Measurements from ENCODE around the gene CLDN6. TPM values are rescaled to one million over a fixed set of nuclear protein-coding genes. Genes with fewer than 3 reads are reported as not detected.

Gene CLDN6
- total and polyA plus RNA-seq, 2 of the 13 experiments (the other 11 are each of a cell fraction or from before 2014, with no cell fraction given) = 5.9 to 7.6 TPM

DNA sequence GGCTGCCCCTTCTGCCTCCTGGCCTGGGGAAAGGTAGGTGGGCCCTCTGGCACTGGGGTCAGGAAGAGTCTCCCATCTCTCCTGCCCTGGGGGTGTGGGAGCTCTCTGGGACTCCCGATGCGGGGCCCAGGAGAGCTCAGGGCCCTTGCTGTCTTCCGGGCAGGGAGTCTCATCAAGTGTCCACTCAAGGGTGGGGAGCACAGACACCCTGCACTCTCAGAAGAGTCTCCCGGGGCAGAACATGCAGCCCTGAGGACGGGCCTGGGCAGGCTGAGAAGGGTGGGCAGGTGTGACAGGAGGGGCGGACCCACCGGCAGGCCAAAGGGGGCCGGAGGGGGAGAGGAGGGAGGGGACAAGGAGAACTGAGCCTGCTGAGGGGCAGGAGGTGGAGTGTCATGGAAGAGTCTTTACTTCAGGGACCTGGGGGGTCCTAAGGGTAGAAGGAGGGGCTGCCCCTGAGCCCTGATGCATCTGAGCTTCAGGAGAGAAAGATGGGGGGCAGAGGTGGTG lies 29.3 kb downstream of the CLDN6 start (continued):
- TF ChIP-seq, protein P1, sequence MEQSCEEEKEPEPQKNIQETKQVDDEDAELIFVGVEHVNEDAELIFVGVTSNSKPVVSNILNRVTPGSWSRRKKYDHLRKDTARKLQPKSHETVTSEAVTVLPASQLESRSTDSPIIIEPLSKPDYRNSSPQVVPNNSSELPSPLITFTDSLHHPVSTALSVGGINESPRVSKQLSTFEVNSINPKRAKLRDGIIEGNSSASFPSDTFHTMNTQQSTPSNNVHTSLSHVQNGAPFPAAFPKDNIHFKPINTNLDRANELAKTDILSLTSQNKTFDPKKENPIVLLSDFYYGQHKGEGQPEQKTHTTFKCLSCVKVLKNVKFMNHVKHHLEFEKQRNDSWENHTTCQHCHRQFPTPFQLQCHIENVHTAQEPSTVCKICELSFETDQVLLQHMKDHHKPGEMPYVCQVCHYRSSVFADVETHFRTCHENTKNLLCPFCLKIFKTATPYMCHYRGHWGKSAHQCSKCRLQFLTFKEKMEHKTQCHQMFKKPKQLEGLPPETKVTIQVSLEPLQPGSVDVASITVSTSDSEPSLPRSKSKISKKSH (CRISPR knock-in tag; IDR thresholded peaks at IDR 0.05; ENCODE audit: borderline replicate concordance) = no peak
- no peak for TF ChIP-seq EEA1 (CRISPR knock-in tag; IDR thresholded peaks at IDR 0.05; ENCODE audit: borderline replicate concordance)
- TF ChIP-seq PHF21A (CRISPR knock-in tag; IDR thresholded peaks at IDR 0.05) = no peak
- no peak for TF ChIP-seq ZNF660 (CRISPR knock-in tag; IDR thresholded peaks at IDR 0.05; ENCODE audit: borderline replicate concordance, low read depth)
- TF ChIP-seq ZNF3 (CRISPR knock-in tag; IDR thresholded peaks at IDR 0.05) = no peak
- no peak for TF ChIP-seq ZNF629 (CRISPR knock-in tag; conservative IDR thresholded peaks at IDR 0.05)
- no peak for TF ChIP-seq MYNN (CRISPR knock-in tag; IDR thresholded peaks at IDR 0.05; ENCODE audit: low read depth)

DNA sequence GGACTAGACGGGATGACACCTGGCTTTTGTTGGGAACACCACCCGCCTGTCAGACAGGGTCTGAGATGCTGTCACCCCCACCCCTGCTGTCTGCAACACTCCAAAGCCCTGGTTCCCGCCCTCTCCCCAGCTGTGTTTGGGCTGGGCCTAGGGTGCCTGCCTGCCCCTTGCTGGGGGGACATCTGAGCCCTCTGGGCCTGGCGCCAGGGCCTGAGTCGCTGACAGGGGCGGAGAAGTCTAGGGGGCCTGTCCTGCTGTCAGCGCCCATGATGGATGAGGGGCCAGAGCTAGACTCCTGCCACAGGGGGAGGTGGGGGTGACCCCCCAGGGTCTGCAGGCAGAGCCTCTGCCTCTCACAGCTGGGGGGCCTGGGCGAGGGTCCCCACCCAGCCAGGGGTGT lies 30.1 kb downstream of the CLDN6 start:
- no peak overlapping the region for H3K4me3 ChIP-seq (replicated peaks in 1 of 3; ENCODE audit: insufficient read depth in 1 of 3, low read depth in 2 of 3, low read length in 3 of 3)
- peaks cover 19 to 60% of the 10 kb centered on the region in 2 experiments for H3K27me3 ChIP-seq (ENCODE audit: control insufficient read depth in 1 of 2, insufficient read depth in 2 of 2, low read length in 2 of 2)
- BruUV-seq (replicated peaks) = no TSS peak
- ATAC-seq (no peak), FAIRE-seq (no peak), DNase-seq (ENCODE audit: low spot score) (no peak)
- no peak overlapping the region for H3K27ac ChIP-seq (ENCODE audit: extremely low read length, insufficient read depth, low read length)
- no peak overlapping the region for H3K9ac ChIP-seq (ENCODE audit: insufficient read depth, low read depth, low read length)
- no peaks in the 10 kb centered on the region for H3K36me3 ChIP-seq (replicated peaks in 1 of 2; ENCODE audit: control insufficient read depth in 1 of 2, insufficient read depth in 2 of 2, low read length in 2 of 2)
- no peaks in the 10 kb centered on the region for H3K79me2 ChIP-seq (ENCODE audit: insufficient read depth, low read length)
- in situ Hi-C loops (cut with HindIII; ENCODE audit: extremely low pct_ligation_motif_present, low pct_unique_long_range_greater_than_20kb) (no loop called here), intact Hi-C loops (cut with micrococcal nuclease; ENCODE audit: unreplicated experiment) (no loop called here)
- POLR2A ChIA-PET = no interaction called here
- peaks cover 22% of the 10 kb centered on the region for H3K4me1 ChIP-seq (ENCODE audit: insufficient read depth, low read length)
- H2AFZ ChIP-seq (ENCODE audit: low read length) = no peak overlapping the region
- H3K4me2 ChIP-seq (ENCODE audit: low read depth, low read length) = no peak overlapping the region
- no peaks in the 10 kb centered on the region for H4K20me1 ChIP-seq (ENCODE audit: insufficient read depth, low read length)
- CTCF ChIA-PET (ENCODE audit: low intra/inter-chr PET ratio, low total read pairs) = no interaction called here
- TF ChIP-seq, protein P2, sequence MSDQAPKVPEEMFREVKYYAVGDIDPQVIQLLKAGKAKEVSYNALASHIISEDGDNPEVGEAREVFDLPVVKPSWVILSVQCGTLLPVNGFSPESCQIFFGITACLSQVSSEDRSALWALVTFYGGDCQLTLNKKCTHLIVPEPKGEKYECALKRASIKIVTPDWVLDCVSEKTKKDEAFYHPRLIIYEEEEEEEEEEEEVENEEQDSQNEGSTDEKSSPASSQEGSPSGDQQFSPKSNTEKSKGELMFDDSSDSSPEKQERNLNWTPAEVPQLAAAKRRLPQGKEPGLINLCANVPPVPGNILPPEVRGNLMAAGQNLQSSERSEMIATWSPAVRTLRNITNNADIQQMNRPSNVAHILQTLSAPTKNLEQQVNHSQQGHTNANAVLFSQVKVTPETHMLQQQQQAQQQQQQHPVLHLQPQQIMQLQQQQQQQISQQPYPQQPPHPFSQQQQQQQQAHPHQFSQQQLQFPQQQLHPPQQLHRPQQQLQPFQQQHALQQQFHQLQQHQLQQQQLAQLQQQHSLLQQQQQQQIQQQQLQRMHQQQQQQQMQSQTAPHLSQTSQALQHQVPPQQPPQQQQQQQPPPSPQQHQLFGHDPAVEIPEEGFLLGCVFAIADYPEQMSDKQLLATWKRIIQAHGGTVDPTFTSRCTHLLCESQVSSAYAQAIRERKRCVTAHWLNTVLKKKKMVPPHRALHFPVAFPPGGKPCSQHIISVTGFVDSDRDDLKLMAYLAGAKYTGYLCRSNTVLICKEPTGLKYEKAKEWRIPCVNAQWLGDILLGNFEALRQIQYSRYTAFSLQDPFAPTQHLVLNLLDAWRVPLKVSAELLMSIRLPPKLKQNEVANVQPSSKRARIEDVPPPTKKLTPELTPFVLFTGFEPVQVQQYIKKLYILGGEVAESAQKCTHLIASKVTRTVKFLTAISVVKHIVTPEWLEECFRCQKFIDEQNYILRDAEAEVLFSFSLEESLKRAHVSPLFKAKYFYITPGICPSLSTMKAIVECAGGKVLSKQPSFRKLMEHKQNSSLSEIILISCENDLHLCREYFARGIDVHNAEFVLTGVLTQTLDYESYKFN (CRISPR knock-in tag; conservative IDR thresholded peaks at IDR 0.05) = no peak
- TF ChIP-seq HOXD1 (CRISPR knock-in tag; IDR thresholded peaks at IDR 0.05) = peak; percentile 83
- H3K9me3 ChIP-seq (ENCODE audit: low read length) = no peaks in the 10 kb centered on the region
- WGBS (ENCODE audit: low lambda C conversion rate) = no CpG with 5 or more reads among the region's 8 CpGs
